Stimulated activated CD8-positive, alpha-beta memory T cell treated with anti-CD3 and anti-CD28 coated beads, Interleukin-15, amount 100 ng/mL, for 48 hours (primary cell): ENCODE results near the gene ACOXL.

Experiments
- DNase-seq, 2 donors: peaks; one replicate each; pipeline ENCODE4 v3.0.0-alpha.2; 2020; ENCODE audit warnings: low read depth in 2 of 2

ACOXL gene

GRCh38 chr2:110718990-110719389 is 13.4 kb upstream of the ACOXL start:
- DNase-seq = no peak

GRCh38 chr2:110720547-110720946 is 11.8 kb upstream of the ACOXL start:
- DNase-seq = no peak

GRCh38 chr2:110724820-110725219 is 7.6 kb upstream of the ACOXL start:
- no peak for DNase-seq

GRCh38 chr2:110725370-110725769 is 7.0 kb upstream of the ACOXL start:
- DNase-seq = no peak

GRCh38 chr2:110725859-110726258 is 6.5 kb upstream of the ACOXL start:
- DNase-seq = no peak

- no peak for DNase-seq
Measured at GRCh38 chr2:110726285-110726684, 6.1 kb upstream of the ACOXL start.

GRCh38 chr2:110727923-110728322 is 4.5 kb upstream of the ACOXL start:
- no peak for DNase-seq

GRCh38 chr2:110729106-110729505 is 3.3 kb upstream of the ACOXL start:
- no peak for DNase-seq

- no peak for DNase-seq
Measured at GRCh38 chr2:110731064-110731463, 1.3 kb upstream of the ACOXL start.

- no peak for DNase-seq
Measured at GRCh38 chr2:110735366-110735765, 3.0 kb downstream of the ACOXL start.

- no peak for DNase-seq
Measured at GRCh38 chr2:110737783-110738182, 5.4 kb downstream of the ACOXL start.

- no peak for DNase-seq
Measured at GRCh38 chr2:110740747-110741349, 8.5 kb downstream of the ACOXL start.

GRCh38 chr2:110741491-110741980 is 9.2 kb downstream of the ACOXL start:
- no peak for DNase-seq

GRCh38 chr2:110742412-110742811 is 10.0 kb downstream of the ACOXL start:
- no peak for DNase-seq

- DNase-seq = no peak
Measured at GRCh38 chr2:110743600-110743999, 11.2 kb downstream of the ACOXL start.

GRCh38 chr2:110744429-110744828 is 12.1 kb downstream of the ACOXL start:
- no peak for DNase-seq

GRCh38 chr2:110745048-110745447 is 12.7 kb downstream of the ACOXL start:
- DNase-seq = no peak

GRCh38 chr2:110746586-110747521 is 14.5 kb downstream of the ACOXL start:
- DNase-seq = no peak

GRCh38 chr2:110747522-110748488 is 15.4 kb downstream of the ACOXL start:
- no peak for DNase-seq

- peak; percentile 66 to 67 for DNase-seq
Measured at GRCh38 chr2:110748489-110748867, 16.1 kb downstream of the ACOXL start.

GRCh38 chr2:110751642-110752041 is 19.3 kb downstream of the ACOXL start:
- no peak for DNase-seq

GRCh38 chr2:110752871-110753270 is 20.5 kb downstream of the ACOXL start:
- DNase-seq = no peak
